GM12878 (cell line): ENCODE measurements around the gene TMEM175. TPM values are rescaled to one million over a fixed set of nuclear protein-coding genes. Genes with fewer than 3 reads are reported as not detected.

Experiments
- ATAC-seq: fragments of 200-7000 bp; cut with Tn5 transposase; 3 replicates; pipeline ENCODE4 v1.9.1; 2020; ENCODE audit warnings: mild to moderate bottlenecking, moderate library complexity
- BruUV-seq: library from RNA; stranded (reverse); fragments of 400-500 nt; replicated peaks from 2 replicates; lab custom pipeline; 2021; lab: Mats Ljungman, UMichigan
- CTCF ChIA-PET: fragments of 300-600 bp; sonication (Branson Sonifier 250); formaldehyde crosslinking; extraction: SDS; loops from one replicate; lab custom pipeline; 2021; ENCODE audit warnings: inconsistent platforms; lab: Yijun Ruan, JAX
- POLR2A ChIA-PET: fragments of 350-600 bp; formaldehyde crosslinking; extraction: SDS; loops from one replicate; lab custom pipeline; 2021; ENCODE audit warnings: inconsistent platforms; lab: Charles Lee
- RAD21 ChIA-PET: fragments of 300-600 bp; sonication (Branson Sonifier 250); formaldehyde crosslinking; loops from one replicate; lab custom pipeline; 2023; ENCODE audit warnings: antibody characterized with exemption; ENCODE audit not compliant: unreplicated experiment; lab: Charles Lee
- SMC1A ChIA-PET: fragments of 300-600 bp; sonication (Branson Sonifier 250); formaldehyde crosslinking; loops from one replicate; lab custom pipeline; 2023; ENCODE audit not compliant: unreplicated experiment, uncharacterized antibody; lab: Charles Lee
- DNase-seq: peaks from one replicate; pipeline ENCODE4 v3.0.0-alpha.2; 2011; ENCODE audit warnings: low read depth, low spot score
- FAIRE-seq: peaks from 3 replicates; lab custom pipeline; 2011; peaks lifted over from hg19 to GRCh38; lab: Jason Lieb, UNC
- H2AFZ ChIP-seq: 2 replicates; pipeline ENCODE4 v1.6.0; 2011; ENCODE audit warnings: low read depth, low read length, control low read depth; ENCODE audit not compliant: control insufficient read depth
- H3K27ac ChIP-seq: 2 replicates; pipeline ENCODE4 v1.5.1; 2011; ENCODE audit warnings: control low read depth; ENCODE audit not compliant: control insufficient read depth, insufficient read depth
- H3K27me3 ChIP-seq, 2 experiments: replicated peaks in 1 of 2; 2 replicates each; pipeline versions ENCODE4 v1.6.0 to v1.6.1; 2011; ENCODE audit warnings: low read length in 1 of 2; ENCODE audit not compliant: control insufficient read depth in 2 of 2, insufficient read depth in 2 of 2
- H3K36me3 ChIP-seq, 2 experiments: 2 replicates each; pipeline ENCODE4 v1.5.1; 2011; ENCODE audit warnings: low read length in 1 of 2; ENCODE audit not compliant: control insufficient read depth in 2 of 2, insufficient read depth in 2 of 2
- H3K4me1 ChIP-seq: 2 replicates; pipeline ENCODE4 v1.6.1; 2011; ENCODE audit warnings: mild to moderate bottlenecking, low read length, moderate library complexity, mixed read lengths; ENCODE audit not compliant: control insufficient read depth, insufficient read depth
- H3K4me2 ChIP-seq: 2 replicates; pipeline ENCODE4 v1.6.0; 2011; ENCODE audit warnings: control low read depth; ENCODE audit not compliant: control insufficient read depth, insufficient read depth
- H3K4me3 ChIP-seq: fragments of 200-600 bp; sonication (generic); 2 replicates; pipeline ENCODE4 v1.5.1; 2016
- H3K79me2 ChIP-seq: 2 replicates; pipeline ENCODE4 v1.6.0; 2011; ENCODE audit warnings: low read length; ENCODE audit not compliant: control insufficient read depth, insufficient read depth
- H3K9ac ChIP-seq: 2 replicates; pipeline ENCODE4 v1.8.0; 2011; ENCODE audit warnings: low read length, control low read depth, mixed read lengths; ENCODE audit not compliant: control insufficient read depth, insufficient read depth
- H3K9me3 ChIP-seq: replicated peaks from 3 replicates; pipeline ENCODE4 v1.5.1; 2011; ENCODE audit warnings: mild to moderate bottlenecking, low read length; ENCODE audit not compliant: control insufficient read depth, insufficient read depth
- H4K20me1 ChIP-seq: 2 replicates; pipeline ENCODE4 v1.6.0; 2011; ENCODE audit not compliant: control insufficient read depth, insufficient read depth
- CEBPB ChIP-seq, 2 experiments: fragments of 150-350 bp in 1 of 2; IDR thresholded peaks; 2 replicates each; pipeline ENCODE4 v1.6.1; 2012 to 2014; ENCODE audit warnings: low read depth in 2 of 2, low read length in 2 of 2, borderline replicate concordance in 1 of 2, inconsistent platforms in 1 of 2
- CTCF ChIP-seq, 3 experiments: IDR thresholded peaks in 2 of 3; conservative IDR thresholded peaks in 1 of 3; 2 replicates each; pipeline ENCODE4 v1.5.1; 2011; ENCODE audit warnings: low read depth in 3 of 3, low read length in 3 of 3, mild to moderate bottlenecking in 3 of 3, control low read depth in 2 of 3, moderate library complexity in 2 of 3, inconsistent platforms in 1 of 3, mixed read lengths in 1 of 3; ENCODE audit not compliant: control insufficient read depth in 2 of 3, insufficient read depth in 1 of 3; ENCODE audit errors: extremely low read depth in 1 of 3
- EP300 ChIP-seq, 2 experiments: fragments of 150-350 bp in 1 of 2; IDR thresholded peaks; 2 replicates each; pipeline ENCODE4 v1.6.1; 2011 to 2012; ENCODE audit warnings: low read depth in 2 of 2, low read length in 2 of 2, borderline replicate concordance in 1 of 2, improper control_type of control experiment in 1 of 2, inconsistent platforms in 1 of 2; ENCODE audit not compliant: control insufficient read depth in 1 of 2
- MAX ChIP-seq: IDR thresholded peaks from 2 replicates; pipeline ENCODE4 v1.6.1; 2012; ENCODE audit warnings: low read depth, low read length, improper control_type of control experiment
- NFIC ChIP-seq: IDR thresholded peaks from 2 replicates; pipeline ENCODE4 v1.6.1; 2012; ENCODE audit warnings: low read depth, mild to moderate bottlenecking, inconsistent platforms, low read length, moderate library complexity
- NFYA ChIP-seq: IDR thresholded peaks from 2 replicates; pipeline ENCODE4 v1.6.1; 2011; ENCODE audit warnings: low read depth, mild to moderate bottlenecking, low read length, improper control_type of control experiment, borderline replicate concordance
- NFYB ChIP-seq: IDR thresholded peaks from 2 replicates; pipeline ENCODE4 v1.6.1; 2011; ENCODE audit warnings: low read depth, mild to moderate bottlenecking, low read length, improper control_type of control experiment, moderate library complexity; ENCODE audit not compliant: insufficient read depth
- RAD21 ChIP-seq: IDR thresholded peaks from 2 replicates; pipeline ENCODE4 v1.6.1; 2011; ENCODE audit warnings: mild to moderate bottlenecking, low read depth, low read length, moderate library complexity; ENCODE audit not compliant: insufficient read depth
- SREBF1 ChIP-seq: IDR thresholded peaks from 2 replicates; pipeline ENCODE4 v1.6.1; 2012; ENCODE audit warnings: mild to moderate bottlenecking, low read length
- TBL1XR1 ChIP-seq: IDR thresholded peaks from 2 replicates; pipeline ENCODE4 v1.6.1; 2012; ENCODE audit warnings: low read depth, low read length, improper control_type of control experiment
- YBX1 ChIP-seq: fragments of 450-650 bp; IDR thresholded peaks from 2 replicates; pipeline ENCODE4 v1.6.1; 2016; ENCODE audit warnings: antibody characterized with exemption
- YY1 ChIP-seq: IDR thresholded peaks from 2 replicates; pipeline ENCODE4 v1.6.1; 2011; ENCODE audit warnings: low read depth, mild to moderate bottlenecking, low read length
- ZBTB33 ChIP-seq: fragments of 450-650 bp; IDR thresholded peaks from 2 replicates; pipeline ENCODE4 v1.6.1; 2017; ENCODE audit warnings: mild to moderate bottlenecking
- ZNF384 ChIP-seq: IDR thresholded peaks from 2 replicates; pipeline ENCODE4 v1.6.1; 2012; ENCODE audit warnings: low read depth, mild to moderate bottlenecking, low read length, improper control_type of control experiment, borderline replicate concordance
- ZNF592 ChIP-seq: fragments of 450-650 bp; IDR thresholded peaks from 2 replicates; pipeline ENCODE4 v1.6.1; 2017; ENCODE audit warnings: mild to moderate bottlenecking, moderate library complexity
- WGBS: methylation state at CpG from one replicate; pipeline ENCODE4 v1.1.6; 2016; ENCODE audit warnings: low lambda C conversion rate; ENCODE audit not compliant: insufficient replicate concordance, insufficient coverage; ENCODE audit errors: missing lambda C conversion rate; 5-methylcytosine and 5-hydroxymethylcytosine counted together
- in situ Hi-C: fragments of 300-500 bp; cut with MboI; formaldehyde crosslinking; loops from 9 replicates; pipeline ENCODE4 v1.14.3; 2018; ENCODE audit warnings: mixed read lengths
- intact Hi-C: fragments of 100-400 bp; cut with micrococcal nuclease; formaldehyde crosslinking; loops from one replicate; pipeline ENCODE4 v1.14.2; 2022; ENCODE audit not compliant: unreplicated experiment
- polyA plus RNA-seq, 11 experiments: library from polyadenylated mRNA; depleted of rRNA in 4 of 11; unstranded in 6 of 11; stranded (reverse) in 5 of 11; fragments of >200 nt; fragmentation: Nextera tagmentation in 4 of 11; fragmentation: Illumina TruSeq in 1 of 11; extraction: Ambion mirVana in 4 of 11; extraction: Trizol in 1 of 11; gene quantifications; 1 replicate in 1 of 11; 2 replicates in 10 of 11; pipeline versions ENCODE4 v1.2.1 to v1.2.3, GENCODE V29; 2011 to 2016; ENCODE audit warnings: inconsistent platforms in 2 of 11, missing spikeins in 2 of 11, low read depth in 1 of 11
- total RNA-seq, 4 experiments: library from RNA; depleted of rRNA in 3 of 4; stranded (reverse); fragments of >200 nt in 3 of 4; fragmentation: Illumina TruSeq in 1 of 4; extraction: Trizol in 1 of 4; gene quantifications; 2 replicates each; pipeline versions ENCODE4 v1.2.1 to v1.2.3, GENCODE V29; 2013 to 2021

TMEM175 gene
- total and polyA plus RNA-seq, 10 of the 15 experiments (the other 5 are each of a cell fraction or from before 2014, with no cell fraction given): 0.11 to 39.5 (median 22.3) TPM

GRCh38 chr4:891747-892146 is 40.5 kb upstream of the TMEM175 start:
- H3K79me2 ChIP-seq: no peaks in the 10 kb centered on the region
- SMC1A ChIA-PET: no interaction called here
- BruUV-seq: no TSS peak
- H3K4me3 ChIP-seq: no peak overlapping the region
- RAD21 ChIA-PET: no interaction called here
- H3K36me3 ChIP-seq: peaks cover 5 to 42% of the 10 kb centered on the region in 2 experiments; a peak in 3 of 4 replicates
- H3K9ac ChIP-seq: no peak overlapping the region
- H4K20me1 ChIP-seq: no peaks in the 10 kb centered on the region
- no peaks in the 10 kb centered on the region for H3K27me3 ChIP-seq
- DNase-seq (no peak), FAIRE-seq (no peak), ATAC-seq (peak; percentile 32)
- POLR2A ChIA-PET: no interaction called here
- in situ Hi-C loops (no loop called here), intact Hi-C loops (loop anchor here (10.0 kb wide), 1 partner anchor 93 kb away; the partner anchor contains the start of gene IDUA)
- CTCF ChIA-PET: interaction anchor here (1.2 kb wide), 2 partner anchors 95 to 114 kb away, joined by 4 to 5 read pairs; partner anchors contain the start of gene IDUA
- H2AFZ ChIP-seq: no peak overlapping the region
- 89% methylated on average over 10 of the region's 10 CpGs for WGBS
- no peak overlapping the region for H3K4me2 ChIP-seq
- H3K9me3 ChIP-seq: no peaks in the 10 kb centered on the region
- H3K27ac ChIP-seq: no peak overlapping the region
- H3K4me1 ChIP-seq: no peaks in the 10 kb centered on the region
- TF ChIP-seq MAX (no peak), ZNF592 (no peak), YBX1 (no peak), CEBPB (IDR thresholded peaks at IDR 0.05; ENCODE audit: borderline replicate concordance in 1 of 2, low read depth in 2 of 2, low read length in 2 of 2) (no peak), EP300 (IDR thresholded peaks at IDR 0.05; ENCODE audit: borderline replicate concordance in 1 of 2, control insufficient read depth in 1 of 2, low read depth in 2 of 2, low read length in 2 of 2) (no peak), YY1 (peak; percentile 80), NFYB (no peak), TBL1XR1 (no peak), CTCF (IDR thresholded peaks at IDR 0.05 in 2 of 3, conservative IDR thresholded peaks at IDR 0.05 in 1 of 3; ENCODE audit: control insufficient read depth in 2 of 3, extremely low read depth in 1 of 3, insufficient read depth in 1 of 3, low read depth in 3 of 3, low read length in 3 of 3) (0 out of 6 replicates have a peak, but pooled peaks of 2 of the 3 experiments have one; percentile 8 to 14), ZBTB33 (0 out of 2 replicates have a peak, but pooled peaks have one; percentile 48), SREBF1 (no peak), NFYA (no peak), ZNF384 (no peak), NFIC (no peak), RAD21 (peak; percentile 24; the same call in 1 of the 2 replicates)
